ENCODE data around the gene FST. TPM values are rescaled to one million over a fixed set of nuclear protein-coding genes. Genes with fewer than 3 reads are reported as not detected.
A peak's percentile ranks its signal among the peaks of the same experiment; 100 is the strongest.

The FST gene
- total and polyA plus RNA-seq, 2 of the 13 experiments (the other 11 are each of a cell fraction or from before 2014, with no cell fraction given) = 38.6 to 136 TPM

DNA sequence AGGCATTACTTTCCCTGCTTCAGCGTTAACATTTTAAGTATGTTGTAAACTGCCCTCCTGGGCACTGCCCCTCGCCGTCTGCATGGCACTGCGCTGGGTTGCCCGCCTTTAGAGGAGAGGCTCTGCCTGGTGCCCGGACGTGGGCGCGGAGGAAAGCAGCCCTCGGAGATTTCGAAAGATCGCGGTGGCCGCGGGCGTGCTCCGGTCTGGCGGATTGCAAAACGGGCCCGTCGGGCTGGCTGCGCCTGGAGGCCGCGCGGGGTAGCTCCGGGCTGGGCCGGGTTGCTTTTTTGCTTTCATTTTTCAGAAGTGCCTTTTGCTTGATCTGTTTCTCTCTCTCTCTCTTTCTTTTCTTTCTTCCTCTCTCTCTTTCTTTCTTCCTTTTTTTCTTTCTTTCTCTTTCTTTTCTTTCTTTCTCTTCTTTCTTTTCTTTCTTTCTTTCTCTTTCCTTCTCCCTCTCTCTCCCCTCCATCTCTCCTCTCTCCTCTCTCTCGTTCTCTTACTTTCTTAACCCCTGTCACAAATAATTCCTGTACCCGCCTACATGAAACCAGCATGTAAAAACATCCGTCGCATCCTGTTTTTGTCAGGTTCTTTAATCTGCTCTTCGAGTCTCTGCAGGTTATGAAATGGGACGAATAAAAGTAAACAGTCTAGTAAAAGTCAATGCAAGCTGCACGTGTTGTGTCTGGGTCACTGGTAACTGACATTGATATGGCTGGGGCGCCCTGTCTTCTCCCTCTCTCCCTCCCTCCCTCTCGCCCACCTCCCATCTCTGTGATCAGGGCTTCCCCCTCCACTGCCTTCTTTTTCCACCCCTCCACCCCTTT, 1.7 kb downstream of the FST start (continued):
- TF ChIP-seq TRIM22 (IDR thresholded peaks at IDR 0.05) (no peak), ASH2L (IDR thresholded peaks at IDR 0.05; ENCODE audit: insufficient read length, low read depth, low read length) (no peak), ZNF484 (CRISPR knock-in tag; IDR thresholded peaks at IDR 0.05; ENCODE audit: borderline replicate concordance, low read depth) (no peak), ZNF547 (CRISPR knock-in tag; IDR thresholded peaks at IDR 0.05) (no peak), CENPX (CRISPR knock-in tag; IDR thresholded peaks at IDR 0.05) (no peak), EHMT2 (IDR thresholded peaks at IDR 0.05; ENCODE audit: borderline replicate concordance, low read depth, low read length) (no peak), FOXA3 (CRISPR knock-in tag; IDR thresholded peaks at IDR 0.05) (peak; percentile 28; the same call in 1 of the 2 replicates), SALL2 (CRISPR knock-in tag; IDR thresholded peaks at IDR 0.05) (no peak), BORCS8-MEF2B (CRISPR knock-in tag; IDR thresholded peaks at IDR 0.05) (0 out of 2 replicates have a peak, but pooled peaks have one; percentile 27), ZNF777 (CRISPR knock-in tag; IDR thresholded peaks at IDR 0.05) (peak; percentile 93), ZNF800 (CRISPR knock-in tag; IDR thresholded peaks at IDR 0.05) (no peak), ZC3H4 (CRISPR knock-in tag; IDR thresholded peaks at IDR 0.05; ENCODE audit: borderline replicate concordance) (peak; percentile 69; the same call in 1 of the 2 replicates), ZNF317 (CRISPR knock-in tag; IDR thresholded peaks at IDR 0.05) (0 out of 2 replicates have a peak, but pooled peaks have one; percentile 27)
- TF ChIP-seq, protein P1, sequence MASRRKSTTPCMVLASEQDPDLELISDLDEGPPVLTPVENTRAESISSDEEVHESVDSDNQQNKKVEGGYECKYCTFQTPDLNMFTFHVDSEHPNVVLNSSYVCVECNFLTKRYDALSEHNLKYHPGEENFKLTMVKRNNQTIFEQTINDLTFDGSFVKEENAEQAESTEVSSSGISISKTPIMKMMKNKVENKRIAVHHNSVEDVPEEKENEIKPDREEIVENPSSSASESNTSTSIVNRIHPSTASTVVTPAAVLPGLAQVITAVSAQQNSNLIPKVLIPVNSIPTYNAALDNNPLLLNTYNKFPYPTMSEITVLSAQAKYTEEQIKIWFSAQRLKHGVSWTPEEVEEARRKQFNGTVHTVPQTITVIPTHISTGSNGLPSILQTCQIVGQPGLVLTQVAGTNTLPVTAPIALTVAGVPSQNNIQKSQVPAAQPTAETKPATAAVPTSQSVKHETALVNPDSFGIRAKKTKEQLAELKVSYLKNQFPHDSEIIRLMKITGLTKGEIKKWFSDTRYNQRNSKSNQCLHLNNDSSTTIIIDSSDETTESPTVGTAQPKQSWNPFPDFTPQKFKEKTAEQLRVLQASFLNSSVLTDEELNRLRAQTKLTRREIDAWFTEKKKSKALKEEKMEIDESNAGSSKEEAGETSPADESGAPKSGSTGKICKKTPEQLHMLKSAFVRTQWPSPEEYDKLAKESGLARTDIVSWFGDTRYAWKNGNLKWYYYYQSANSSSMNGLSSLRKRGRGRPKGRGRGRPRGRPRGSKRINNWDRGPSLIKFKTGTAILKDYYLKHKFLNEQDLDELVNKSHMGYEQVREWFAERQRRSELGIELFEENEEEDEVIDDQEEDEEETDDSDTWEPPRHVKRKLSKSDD (CRISPR knock-in tag; IDR thresholded peaks at IDR 0.05; ENCODE audit: low read depth) = no peak
- TF ChIP-seq, protein P2, sequence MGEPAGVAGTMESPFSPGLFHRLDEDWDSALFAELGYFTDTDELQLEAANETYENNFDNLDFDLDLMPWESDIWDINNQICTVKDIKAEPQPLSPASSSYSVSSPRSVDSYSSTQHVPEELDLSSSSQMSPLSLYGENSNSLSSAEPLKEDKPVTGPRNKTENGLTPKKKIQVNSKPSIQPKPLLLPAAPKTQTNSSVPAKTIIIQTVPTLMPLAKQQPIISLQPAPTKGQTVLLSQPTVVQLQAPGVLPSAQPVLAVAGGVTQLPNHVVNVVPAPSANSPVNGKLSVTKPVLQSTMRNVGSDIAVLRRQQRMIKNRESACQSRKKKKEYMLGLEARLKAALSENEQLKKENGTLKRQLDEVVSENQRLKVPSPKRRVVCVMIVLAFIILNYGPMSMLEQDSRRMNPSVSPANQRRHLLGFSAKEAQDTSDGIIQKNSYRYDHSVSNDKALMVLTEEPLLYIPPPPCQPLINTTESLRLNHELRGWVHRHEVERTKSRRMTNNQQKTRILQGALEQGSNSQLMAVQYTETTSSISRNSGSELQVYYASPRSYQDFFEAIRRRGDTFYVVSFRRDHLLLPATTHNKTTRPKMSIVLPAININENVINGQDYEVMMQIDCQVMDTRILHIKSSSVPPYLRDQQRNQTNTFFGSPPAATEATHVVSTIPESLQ (CRISPR knock-in tag; conservative IDR thresholded peaks at IDR 0.05) = no peak
- TF ChIP-seq, protein P3, sequence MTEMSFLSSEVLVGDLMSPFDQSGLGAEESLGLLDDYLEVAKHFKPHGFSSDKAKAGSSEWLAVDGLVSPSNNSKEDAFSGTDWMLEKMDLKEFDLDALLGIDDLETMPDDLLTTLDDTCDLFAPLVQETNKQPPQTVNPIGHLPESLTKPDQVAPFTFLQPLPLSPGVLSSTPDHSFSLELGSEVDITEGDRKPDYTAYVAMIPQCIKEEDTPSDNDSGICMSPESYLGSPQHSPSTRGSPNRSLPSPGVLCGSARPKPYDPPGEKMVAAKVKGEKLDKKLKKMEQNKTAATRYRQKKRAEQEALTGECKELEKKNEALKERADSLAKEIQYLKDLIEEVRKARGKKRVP (CRISPR knock-in tag; IDR thresholded peaks at IDR 0.05) = no peak

Data from HepG2 (cell line).